Activated naive CD8-positive, alpha-beta T cell treated with anti-CD3 and anti-CD28 coated beads, Interleukin-2, amount 10 ng/mL, durations not matched to agents 7 days and 5 days (primary cell): ENCODE results near the gene NCKAP1. TPM values are rescaled to one million over a fixed set of nuclear protein-coding genes. Genes with fewer than 3 reads are reported as not detected.
A peak's percentile ranks its signal among the peaks of the same experiment; 100 is the strongest.

Experiments
- ATAC-seq: fragments of 150-1000 bp; cut with Tn5 transposase; one replicate; pipeline ENCODE4 v1.10.0; 2021; ENCODE audit warnings: low read depth, moderate library complexity
- POLR2A ChIA-PET: fragments of 350-600 bp; sonication (Branson Sonifier 250); formaldehyde crosslinking; loops from one replicate; lab custom pipeline; 2021; ENCODE audit warnings: antibody characterized with exemption; lab: Charles Lee
- DNase-seq: peaks from one replicate; pipeline ENCODE4 v3.0.0; 2021
- H3K27ac Mint-ChIP-seq: one replicate; pipeline ENCODE4 v1.8.0; 2022; ENCODE audit warnings: mild to moderate bottlenecking, mixed read lengths
- H3K27me3 Mint-ChIP-seq: one replicate; pipeline ENCODE4 v1.8.0; 2022; ENCODE audit warnings: mild to moderate bottlenecking, moderate library complexity, mixed read lengths
- H3K36me3 Mint-ChIP-seq: one replicate; pipeline ENCODE4 v1.8.0; 2021; ENCODE audit warnings: mild to moderate bottlenecking, mixed read lengths
- H3K4me1 Mint-ChIP-seq: one replicate; pipeline ENCODE4 v1.8.0; 2021; ENCODE audit warnings: mixed read lengths
- H3K4me3 Mint-ChIP-seq: one replicate; pipeline ENCODE4 v1.8.0; 2022; ENCODE audit warnings: mild to moderate bottlenecking, moderate library complexity, mixed read lengths
- H3K9me3 Mint-ChIP-seq: one replicate; pipeline ENCODE4 v1.8.0; 2021; ENCODE audit warnings: mixed read lengths
- total RNA-seq, 2 experiments: library from RNA; stranded (reverse); gene quantifications; one replicate each; pipeline ENCODE4 v1.2.3, GENCODE V29; 2021

NCKAP1 gene
- total RNA-seq, 2 experiments from 2014 or later = 0.69 to 1.2 TPM

GRCh38 chr2:182916417-182916816 lies 121.8 kb downstream of the NCKAP1 start:
- POLR2A ChIA-PET = no interaction called here
- no peak for DNase-seq
- no peaks in the 10 kb centered on the region for H3K36me3 Mint-ChIP-seq
- H3K9me3 Mint-ChIP-seq = peaks cover 2% of the 10 kb centered on the region
- H3K4me1 Mint-ChIP-seq = peaks cover 9% of the 10 kb centered on the region
- no peak for ATAC-seq
- no peak overlapping the region for H3K27ac Mint-ChIP-seq
- no peak overlapping the region for H3K4me3 Mint-ChIP-seq
- H3K27me3 Mint-ChIP-seq = peaks cover 27% of the 10 kb centered on the region

- DNase-seq = no peak
- POLR2A ChIA-PET = no interaction called here
- H3K4me1 Mint-ChIP-seq = peaks cover 8% of the 10 kb centered on the region
- no peak overlapping the region for H3K4me3 Mint-ChIP-seq
- no peaks in the 10 kb centered on the region for H3K36me3 Mint-ChIP-seq
- no peak for ATAC-seq
- H3K9me3 Mint-ChIP-seq = peaks cover 2% of the 10 kb centered on the region
- H3K27ac Mint-ChIP-seq = no peak overlapping the region
- peaks cover 27% of the 10 kb centered on the region for H3K27me3 Mint-ChIP-seq
Measured at GRCh38 chr2:182915369-182916326, 122.6 kb downstream of the NCKAP1 start.

- H3K27ac Mint-ChIP-seq = no peak overlapping the region
- H3K27me3 Mint-ChIP-seq = peaks cover 31% of the 10 kb centered on the region
- no peak for DNase-seq
- POLR2A ChIA-PET = no interaction called here
- H3K4me1 Mint-ChIP-seq = peaks cover 2% of the 10 kb centered on the region
- peaks cover 2% of the 10 kb centered on the region for H3K9me3 Mint-ChIP-seq
- no peaks in the 10 kb centered on the region for H3K36me3 Mint-ChIP-seq
- H3K4me3 Mint-ChIP-seq = no peak overlapping the region
- no peak for ATAC-seq
Measured at GRCh38 chr2:182914852-182915251, 123.4 kb downstream of the NCKAP1 start.

GRCh38 chr2:182913064-182913463 lies 125.2 kb downstream of the NCKAP1 start:
- Mint-ChIP-seq H3K27ac (no peak overlapping the region), H3K4me1 (no peaks in the 10 kb centered on the region), H3K36me3 (no peaks in the 10 kb centered on the region), H3K9me3 (peaks cover 2% of the 10 kb centered on the region), H3K27me3 (peaks cover 37% of the 10 kb centered on the region), H3K4me3 (no peak overlapping the region)
- ATAC-seq (no peak), DNase-seq (no peak)
- POLR2A ChIA-PET = no interaction called here

- POLR2A ChIA-PET = no interaction called here
- Mint-ChIP-seq H3K4me3 (no peak overlapping the region), H3K9me3 (peaks cover 2% of the 10 kb centered on the region), H3K4me1 (no peaks in the 10 kb centered on the region), H3K36me3 (no peaks in the 10 kb centered on the region), H3K27ac (no peak overlapping the region), H3K27me3 (peaks cover 36% of the 10 kb centered on the region)
- DNase-seq (no peak), ATAC-seq (no peak)
Measured at GRCh38 chr2:182912518-182912915, 125.7 kb downstream of the NCKAP1 start.

- Mint-ChIP-seq H3K4me3 (no peak overlapping the region), H3K27me3 (peaks cover 37% of the 10 kb centered on the region), H3K4me1 (peaks cover 3% of the 10 kb centered on the region), H3K27ac (no peak overlapping the region), H3K36me3 (no peaks in the 10 kb centered on the region), H3K9me3 (peaks cover 2% of the 10 kb centered on the region)
- POLR2A ChIA-PET = no interaction called here
- DNase-seq (no peak), ATAC-seq (no peak)
Measured at GRCh38 chr2:182911813-182912517, 126.3 kb downstream of the NCKAP1 start.

GRCh38 chr2:182910965-182911364 lies 127.3 kb downstream of the NCKAP1 start:
- POLR2A ChIA-PET = no interaction called here
- no peak for ATAC-seq
- Mint-ChIP-seq H3K4me1 (peaks cover 6% of the 10 kb centered on the region), H3K9me3 (peaks cover 2% of the 10 kb centered on the region), H3K36me3 (no peaks in the 10 kb centered on the region), H3K27ac (no peak overlapping the region), H3K4me3 (no peak overlapping the region), H3K27me3 (peaks cover 37% of the 10 kb centered on the region)
- DNase-seq = no peak

GRCh38 chr2:182907081-182907830 lies 131.0 kb downstream of the NCKAP1 start:
- Mint-ChIP-seq H3K4me1 (peaks cover 8% of the 10 kb centered on the region), H3K27me3 (peaks cover 18% of the 10 kb centered on the region), H3K9me3 (no peaks in the 10 kb centered on the region), H3K36me3 (no peaks in the 10 kb centered on the region), H3K4me3 (no peak overlapping the region), H3K27ac (no peak overlapping the region)
- no peak for ATAC-seq
- no peak for DNase-seq
- POLR2A ChIA-PET = interaction anchor here (0.6 kb wide), 1 partner anchor 47 kb away, joined by 3 read pairs; no protein-coding TSS in a partner anchor

GRCh38 chr2:182906454-182906853 lies 131.8 kb downstream of the NCKAP1 start:
- no peak for DNase-seq
- POLR2A ChIA-PET = no interaction called here
- no peak for ATAC-seq
- Mint-ChIP-seq H3K27ac (no peak overlapping the region), H3K36me3 (no peaks in the 10 kb centered on the region), H3K9me3 (no peaks in the 10 kb centered on the region), H3K4me3 (no peak overlapping the region), H3K27me3 (peaks cover 16% of the 10 kb centered on the region), H3K4me1 (peaks cover 8% of the 10 kb centered on the region)

GRCh38 chr2:182904844-182905243 lies 133.4 kb downstream of the NCKAP1 start:
- H3K9me3 Mint-ChIP-seq = no peaks in the 10 kb centered on the region
- peaks cover 12% of the 10 kb centered on the region for H3K27me3 Mint-ChIP-seq
- no peaks in the 10 kb centered on the region for H3K36me3 Mint-ChIP-seq
- no peak overlapping the region for H3K27ac Mint-ChIP-seq
- POLR2A ChIA-PET = no interaction called here
- H3K4me3 Mint-ChIP-seq = no peak overlapping the region
- ATAC-seq (no peak), DNase-seq (no peak)
- H3K4me1 Mint-ChIP-seq = peaks cover 8% of the 10 kb centered on the region

GRCh38 chr2:182903566-182903965 lies 134.7 kb downstream of the NCKAP1 start:
- Mint-ChIP-seq H3K9me3 (no peaks in the 10 kb centered on the region), H3K27ac (no peak overlapping the region), H3K36me3 (no peaks in the 10 kb centered on the region), H3K4me1 (peaks cover 9% of the 10 kb centered on the region), H3K4me3 (no peak overlapping the region), H3K27me3 (peaks cover 6% of the 10 kb centered on the region)
- no peak for ATAC-seq
- no peak for DNase-seq
- POLR2A ChIA-PET = no interaction called here

GRCh38 chr2:182901748-182902147 lies 136.5 kb downstream of the NCKAP1 start:
- Mint-ChIP-seq H3K4me3 (no peak overlapping the region), H3K27ac (no peak overlapping the region), H3K36me3 (peaks cover under 1% of the 10 kb centered on the region), H3K27me3 (peaks cover 10% of the 10 kb centered on the region), H3K9me3 (peaks cover 3% of the 10 kb centered on the region), H3K4me1 (peaks cover 6% of the 10 kb centered on the region)
- DNase-seq (no peak), ATAC-seq (no peak)
- POLR2A ChIA-PET = no interaction called here

- ATAC-seq = peak; percentile 65
- H3K27ac Mint-ChIP-seq = no peak overlapping the region
- POLR2A ChIA-PET = no interaction called here
Measured at GRCh38 chr2:182898718-182899117, 139.5 kb downstream of the NCKAP1 start.

More at GRCh38 chr2:182898718-182899117, 139.5 kb downstream of the NCKAP1 start:
- DNase-seq = no peak
- H3K4me1 Mint-ChIP-seq = peaks cover 1% of the 10 kb centered on the region
- H3K9me3 Mint-ChIP-seq = peaks cover 6% of the 10 kb centered on the region
- H3K4me3 Mint-ChIP-seq = no peak overlapping the region
- H3K36me3 Mint-ChIP-seq = peaks cover 2% of the 10 kb centered on the region
- H3K27me3 Mint-ChIP-seq = peaks cover 8% of the 10 kb centered on the region
